NCI-H1417 treated with DMSO at 0.1 percent for 48 hours (cell line): Measurements from ENCODE around the gene TPPP2.
"Not testable (repeated sequence)": the region's sequence is repeated elsewhere in the genome, so short reads cannot be mapped to it uniquely, and the experiment has no call there.

Experiments
- DNase-seq: peaks from one replicate; lab custom pipeline; 2025; lab: John Stamatoyannopoulos, UW

The TPPP2 gene

DNA sequence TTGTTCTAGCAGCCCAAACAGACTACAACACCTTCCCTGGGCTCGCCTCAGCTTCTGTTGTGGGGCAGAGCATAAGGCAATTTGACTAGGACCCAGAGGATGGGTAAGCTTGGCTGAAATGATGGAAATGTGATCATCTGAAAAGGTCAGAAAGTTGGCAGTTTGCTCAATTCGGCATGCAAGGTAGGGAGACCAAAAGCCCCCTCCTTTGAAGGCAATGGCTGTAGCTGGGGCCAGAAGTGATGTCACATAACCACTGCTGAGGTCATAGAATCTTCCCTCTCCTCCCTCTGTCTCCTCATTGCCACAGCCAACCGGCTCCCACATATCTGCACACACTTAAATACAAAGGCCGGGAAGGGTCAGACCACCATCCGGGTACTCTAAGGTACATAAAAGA is at the start of gene TPPP2:
Gene TPPP2 (plus strand): TSS at position 301 of the 400 bp plus-strand sequence. CDS start 365 bp downstream, outside the sequence.
- DNase-seq = no peak

DNA sequence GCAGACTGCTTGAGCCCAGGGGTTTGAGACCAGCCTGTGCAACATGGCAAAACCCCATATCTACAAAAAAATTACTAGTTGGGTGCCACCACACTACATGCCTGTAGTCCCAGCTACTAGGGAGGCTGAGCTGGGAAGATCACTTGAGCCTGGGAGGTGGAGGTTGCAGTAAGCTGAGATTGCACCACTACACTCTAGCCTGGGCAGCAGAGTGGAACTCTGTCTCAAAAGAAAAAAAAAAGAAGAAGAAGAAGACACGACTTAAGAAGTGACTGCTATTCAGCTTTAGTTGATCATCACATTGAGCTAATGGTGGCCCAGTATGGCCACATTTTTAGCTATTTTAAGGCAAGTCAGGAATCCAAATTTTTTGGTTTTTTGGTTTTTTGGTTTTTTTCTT is 49.1 kb upstream of the TPPP2 start:
- no peak for DNase-seq

DNA sequence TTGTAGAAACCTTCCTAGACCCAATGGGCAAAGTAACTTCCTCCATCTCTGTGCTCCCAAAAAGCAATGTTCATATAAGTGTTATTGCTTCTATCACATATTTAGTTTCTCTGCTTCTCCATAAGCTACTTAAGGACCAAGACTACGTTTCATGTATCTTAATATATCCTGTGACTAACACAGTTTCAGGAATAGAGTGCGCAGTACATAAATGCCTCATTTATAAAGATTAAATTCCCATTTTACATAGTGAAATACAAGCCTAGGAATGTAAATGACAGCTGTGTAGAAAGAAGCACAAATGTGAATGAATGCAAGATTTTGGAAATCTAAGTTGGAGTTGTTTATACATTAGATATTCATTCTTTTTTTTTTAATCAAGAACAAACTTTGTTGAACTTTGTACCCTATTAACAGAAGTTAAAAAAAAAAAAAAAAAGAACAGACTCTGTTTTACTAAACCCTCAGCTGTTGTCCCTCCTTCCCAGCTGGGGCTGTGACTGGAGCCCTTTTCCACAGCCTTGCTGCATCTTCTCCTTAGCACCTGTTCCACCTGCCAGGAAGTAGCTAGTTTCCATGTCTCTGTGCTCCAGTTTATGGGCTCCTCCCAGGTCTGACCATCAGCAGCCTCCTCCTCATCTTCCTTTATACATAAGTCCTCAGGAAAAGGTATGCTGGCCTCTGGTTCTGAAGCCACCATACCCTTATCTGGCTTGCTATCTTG is 47.2 kb upstream of the TPPP2 start:
- DNase-seq = no peak

DNA sequence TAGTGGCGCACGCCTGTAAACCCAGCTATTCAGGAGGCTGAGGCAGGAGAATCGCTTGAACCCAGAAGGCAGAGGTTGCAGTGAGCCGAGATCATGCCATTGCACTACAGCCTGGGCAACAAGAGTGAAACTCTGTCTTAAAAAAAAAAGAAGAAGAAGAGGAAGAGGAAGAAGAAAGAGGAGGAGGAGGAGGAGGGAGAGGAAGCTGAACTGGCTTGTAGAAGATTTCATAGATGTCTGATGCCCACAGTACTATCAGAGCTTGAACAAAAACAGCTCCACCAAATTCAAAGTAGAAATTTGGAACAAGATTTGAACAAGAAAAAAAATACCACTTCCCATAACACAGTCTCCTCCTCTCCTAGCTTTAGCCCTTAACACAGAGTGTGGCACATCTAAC is 44.4 kb upstream of the TPPP2 start:
- DNase-seq = not testable (repeated sequence)

DNA sequence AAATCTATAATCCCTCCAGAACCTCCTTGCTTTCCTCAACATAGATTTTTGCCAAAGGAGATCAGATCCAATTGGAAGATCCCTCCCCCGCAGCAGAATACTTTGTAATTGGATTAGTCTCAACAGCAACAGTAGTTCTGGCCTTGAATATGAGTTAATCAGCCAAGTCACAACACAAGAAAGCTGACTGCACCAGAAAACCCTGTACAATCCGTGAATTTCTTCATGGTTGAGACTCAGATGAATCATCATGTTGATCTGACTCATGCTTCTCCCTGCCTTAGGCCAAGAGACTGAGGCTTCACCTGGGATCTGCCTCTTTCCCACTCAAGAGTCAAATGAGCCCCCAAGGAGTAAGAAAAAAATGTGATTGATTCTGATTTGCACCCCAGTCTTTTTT is 43.2 kb upstream of the TPPP2 start:
- no peak for DNase-seq

DNA sequence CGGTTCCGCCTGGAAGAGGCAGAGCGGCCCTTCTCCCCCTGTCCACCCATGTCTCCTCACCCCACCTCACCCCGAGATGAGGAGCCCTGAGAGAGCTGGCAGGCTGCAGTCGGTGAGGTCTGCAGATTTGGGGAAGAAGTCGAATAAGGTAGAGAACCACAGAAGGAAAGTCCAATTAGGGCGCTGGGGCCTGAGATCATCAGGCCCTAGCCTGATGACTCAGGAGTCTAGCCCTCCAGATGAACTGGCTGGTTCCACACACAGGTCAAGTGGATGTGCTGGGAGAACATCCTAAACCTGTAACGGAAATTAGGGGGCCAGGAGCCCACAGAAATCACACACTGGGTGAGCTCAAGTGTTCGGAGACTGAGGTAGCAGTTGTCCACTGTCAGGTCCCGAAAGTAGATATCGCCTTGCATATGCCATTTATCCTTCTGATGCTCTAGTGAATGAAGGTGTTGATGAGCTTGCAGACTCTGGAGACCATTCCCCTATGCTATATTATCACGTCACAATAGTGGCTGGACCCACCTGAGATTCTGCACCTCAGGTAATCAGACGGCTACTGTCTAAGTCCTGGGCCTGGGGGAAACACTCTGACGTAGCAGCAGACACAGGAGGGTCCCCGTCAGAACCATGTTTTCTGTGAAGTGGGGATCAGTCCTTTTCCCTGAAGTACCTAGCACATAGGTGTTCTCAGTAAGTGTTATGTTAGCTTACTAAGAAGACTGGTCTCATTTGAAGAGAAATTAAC is 41.1 kb upstream of the TPPP2 start:
- DNase-seq = no peak

DNA sequence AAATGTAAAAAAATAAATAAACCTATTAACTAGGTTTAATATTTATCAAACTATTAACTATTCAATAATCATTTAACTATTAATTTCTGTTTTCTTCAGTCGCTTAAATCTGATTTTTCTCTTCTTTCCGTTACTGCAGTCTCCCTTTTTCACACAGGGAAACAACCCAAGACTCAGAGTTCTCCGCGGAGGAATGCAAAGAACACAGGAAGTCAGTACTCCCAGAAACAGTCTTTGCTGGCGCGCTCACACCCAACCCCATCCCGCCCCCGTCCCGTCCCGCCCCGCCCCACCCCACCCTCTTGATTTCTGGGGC is 40.6 kb upstream of the TPPP2 start:
- DNase-seq = no peak

DNA sequence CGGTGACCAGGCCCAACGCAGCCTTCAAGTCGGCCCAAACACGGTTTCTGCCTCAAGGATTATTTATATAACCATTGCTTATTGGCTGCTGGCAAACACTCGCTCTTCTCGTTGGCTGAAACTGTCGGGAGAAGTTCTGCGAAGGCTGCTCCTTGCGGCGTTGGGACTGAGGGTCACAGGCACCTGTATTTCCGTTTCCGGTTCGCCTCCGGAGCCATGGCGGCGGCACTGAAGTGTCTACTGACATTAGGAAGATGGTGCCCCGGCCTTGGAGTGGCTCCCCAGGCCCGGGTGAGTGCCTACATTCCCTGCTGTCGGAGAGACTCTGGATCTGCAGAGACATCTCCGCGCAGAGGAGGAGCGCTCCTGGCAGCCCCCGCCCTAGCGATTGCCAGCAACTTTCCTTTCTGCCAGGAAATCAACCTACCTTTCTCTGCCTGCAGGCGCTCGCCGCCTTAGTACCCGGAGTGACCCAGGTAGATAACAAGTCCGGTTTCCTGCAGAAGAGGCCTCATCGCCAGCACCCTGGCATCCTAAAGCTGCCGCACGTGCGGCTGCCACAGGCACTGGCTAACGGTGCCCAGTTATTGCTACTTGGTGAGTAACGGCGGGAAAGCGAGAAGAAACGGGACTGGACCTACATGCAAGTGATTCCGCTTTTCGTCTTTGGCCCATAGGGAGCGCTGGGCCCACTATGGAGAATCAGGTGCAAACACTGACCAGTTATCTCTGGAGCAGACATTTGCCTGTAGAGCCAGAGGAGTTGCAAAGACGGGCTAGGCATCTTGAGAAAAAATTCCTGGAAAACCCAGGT is 40.0 kb upstream of the TPPP2 start, which contains the start of gene METTL17:
Gene METTL17 (plus strand): TSS at position 194 of the 814 bp plus-strand sequence. CDS start 23 bp downstream, at position 217.
- DNase-seq = peak; percentile 52

DNA sequence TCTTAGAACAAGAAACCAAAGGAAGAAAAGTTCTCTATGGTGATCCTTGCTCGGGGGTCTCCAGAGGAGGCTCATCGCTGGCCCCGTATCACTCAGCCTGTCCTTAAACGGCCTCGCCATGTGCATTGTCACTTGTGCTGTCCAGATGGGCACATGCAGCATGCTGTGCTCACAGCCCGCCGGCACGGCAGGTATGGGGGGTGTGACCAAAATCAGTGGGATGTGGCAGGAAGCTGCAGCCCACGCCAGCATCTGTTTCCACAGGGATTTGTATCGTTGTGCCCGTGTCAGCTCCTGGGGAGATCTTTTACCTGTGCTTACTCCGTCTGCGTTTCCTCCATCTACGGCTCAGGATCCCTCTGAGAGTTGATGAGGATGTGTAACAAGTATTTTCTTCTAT is 33.5 kb upstream of the TPPP2 start:
- no peak for DNase-seq

DNA sequence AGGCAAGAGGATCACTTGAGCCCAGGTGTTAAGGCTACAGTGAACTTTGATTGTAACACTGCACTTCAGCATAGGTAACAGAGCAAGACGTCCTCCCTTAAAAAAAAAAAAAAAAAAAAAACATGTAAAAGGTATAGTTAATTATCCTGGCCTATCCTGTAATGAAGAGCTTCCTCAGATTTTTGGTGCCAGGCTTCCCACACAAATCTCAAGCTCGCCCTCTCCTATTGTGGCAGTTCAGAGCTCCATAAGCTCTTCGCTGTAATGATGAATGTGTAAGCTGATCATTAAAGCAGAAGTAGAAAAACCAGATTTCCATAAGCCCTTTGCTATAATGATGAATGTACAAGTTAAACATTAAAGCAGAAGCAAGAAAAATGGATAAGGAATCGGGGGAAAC is 32.9 kb upstream of the TPPP2 start:
- DNase-seq = no peak

DNA sequence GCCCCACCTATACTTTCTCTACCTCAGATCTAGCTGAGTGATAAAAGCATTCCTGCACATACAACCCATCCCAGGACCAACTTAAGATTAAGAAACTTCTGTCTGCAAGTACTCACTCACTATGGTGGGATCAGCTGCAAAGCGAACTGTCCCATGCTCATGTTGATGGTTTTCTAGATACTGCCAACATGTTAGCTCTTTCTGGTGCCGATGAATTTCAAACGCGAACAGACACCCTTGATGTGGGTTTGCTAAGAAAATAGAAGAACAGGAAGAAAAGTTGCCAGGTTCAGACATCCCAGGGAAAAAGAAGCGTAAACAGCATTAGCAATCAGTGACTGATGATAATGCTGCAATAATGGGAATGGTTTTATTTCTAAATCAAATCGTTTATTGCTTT is 32.5 kb upstream of the TPPP2 start:
- DNase-seq = no peak

DNA sequence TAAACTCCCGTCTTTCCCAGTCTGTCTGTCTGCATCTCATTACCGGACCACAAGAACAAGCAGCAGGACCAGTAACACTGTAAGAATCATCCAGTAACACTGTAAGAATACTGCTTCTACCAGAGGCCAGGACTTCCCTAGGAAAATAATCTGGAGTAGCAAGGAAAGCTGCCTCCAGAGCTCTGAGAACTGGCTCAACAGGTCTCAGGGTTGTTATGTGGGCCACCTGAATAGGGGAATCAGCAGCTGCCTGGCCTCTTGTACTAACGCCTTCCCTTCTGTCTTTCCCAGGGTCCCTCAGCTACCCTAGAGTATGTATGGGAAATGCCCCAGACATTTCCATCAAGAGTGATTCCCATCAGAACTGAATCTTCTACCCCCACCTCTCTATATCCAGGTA is 31.9 kb upstream of the TPPP2 start:
- DNase-seq = no peak

DNA sequence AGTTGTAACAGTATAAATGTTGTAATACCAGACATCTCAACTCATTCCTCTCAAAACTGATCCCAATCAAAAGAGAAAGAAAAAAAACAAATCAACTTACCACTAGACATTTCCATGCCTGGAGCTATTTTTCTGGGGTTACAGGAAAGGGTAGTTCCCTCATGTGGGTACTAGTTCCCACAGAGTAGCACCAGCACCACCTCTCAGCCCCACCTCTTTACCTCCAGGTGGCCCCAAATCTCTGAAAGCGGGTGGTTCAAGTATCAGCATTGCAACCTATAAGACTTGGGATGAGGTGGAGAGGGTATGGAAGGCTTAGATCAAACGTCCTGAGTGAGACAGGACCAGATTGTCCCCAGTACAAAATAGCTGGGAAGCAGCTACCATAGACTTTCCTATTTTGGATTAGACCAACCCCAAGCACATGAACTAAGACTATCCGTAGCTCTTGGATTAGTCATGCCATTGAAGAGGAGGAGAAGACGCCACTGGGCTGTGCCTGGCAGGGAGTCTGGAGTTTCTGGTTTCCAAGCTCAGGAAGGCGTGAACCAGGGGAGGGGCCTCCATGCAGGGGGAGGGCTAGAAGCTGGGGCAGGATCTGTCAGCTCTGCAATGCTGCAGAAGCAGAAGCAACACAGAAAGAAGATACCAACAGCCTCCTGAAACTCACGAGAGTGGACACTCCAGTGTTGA is 31.2 kb upstream of the TPPP2 start, which contains the start of gene SLC39A2:
Gene SLC39A2 (plus strand): TSS at position 620 of the 693 bp plus-strand sequence. CDS start 154 bp downstream, outside the sequence.
- DNase-seq = no peak

DNA sequence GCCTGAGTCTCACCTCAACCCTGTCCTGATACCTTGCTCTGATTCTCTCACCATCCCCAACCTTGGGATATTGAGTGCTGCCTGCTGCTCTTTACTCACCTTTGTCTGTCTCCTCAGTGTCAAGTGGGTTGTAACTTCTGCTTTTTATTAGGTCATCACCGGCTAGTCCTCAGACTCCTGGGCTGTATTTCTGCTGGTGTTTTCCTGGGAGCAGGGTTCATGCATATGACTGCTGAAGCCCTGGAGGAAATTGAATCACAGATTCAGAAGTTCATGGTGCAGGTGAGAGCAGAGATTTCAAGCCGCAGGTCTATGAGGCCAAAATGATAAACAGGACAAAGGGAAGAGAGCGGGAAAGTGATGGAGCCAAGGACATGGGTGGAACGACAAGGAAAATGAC is 30.4 kb upstream of the TPPP2 start:
- DNase-seq = no peak

DNA sequence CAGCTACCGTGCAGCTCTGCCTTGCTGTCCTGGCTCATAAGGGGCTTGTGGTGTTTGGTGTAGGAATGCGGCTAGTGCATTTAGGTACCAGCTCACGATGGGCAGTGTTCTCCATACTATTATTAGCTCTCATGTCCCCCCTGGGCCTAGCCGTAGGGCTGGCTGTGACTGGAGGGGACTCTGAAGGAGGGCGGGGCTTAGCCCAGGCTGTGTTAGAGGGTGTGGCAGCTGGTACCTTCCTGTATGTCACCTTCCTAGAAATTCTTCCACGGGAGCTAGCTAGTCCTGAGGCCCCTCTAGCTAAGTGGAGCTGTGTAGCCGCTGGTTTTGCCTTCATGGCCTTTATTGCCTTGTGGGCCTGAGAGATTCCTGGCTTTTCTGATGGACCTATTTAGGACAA is 28.8 kb upstream of the TPPP2 start:
- DNase-seq = no peak

DNA sequence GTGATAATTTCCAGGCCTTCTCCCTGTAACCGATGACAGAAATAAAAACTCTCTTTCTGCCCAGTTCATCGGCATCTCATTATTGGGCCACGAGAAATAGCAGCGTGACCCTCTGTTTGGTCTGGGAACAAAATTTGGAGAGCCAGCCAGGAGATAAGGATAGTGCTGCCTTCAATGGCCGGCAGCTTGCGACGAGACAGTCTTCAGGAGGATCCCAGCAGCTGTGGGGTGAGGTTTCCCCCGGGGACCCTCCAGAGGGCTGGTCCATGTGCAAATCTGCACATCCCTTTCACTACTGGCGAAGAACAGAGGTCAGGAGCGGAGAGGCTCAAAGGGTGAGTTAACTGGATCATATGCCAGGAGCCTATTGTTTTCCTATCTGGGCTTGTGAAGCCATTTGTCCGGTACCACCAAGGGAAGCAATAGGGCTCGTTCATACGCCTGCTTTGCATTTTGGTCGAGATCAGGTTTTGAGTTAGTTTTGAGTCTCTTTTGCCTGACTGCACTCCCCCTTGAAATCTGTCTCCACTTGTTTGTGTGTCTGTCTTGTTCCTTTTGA is 26.1 kb upstream of the TPPP2 start:
- DNase-seq = no peak

DNA sequence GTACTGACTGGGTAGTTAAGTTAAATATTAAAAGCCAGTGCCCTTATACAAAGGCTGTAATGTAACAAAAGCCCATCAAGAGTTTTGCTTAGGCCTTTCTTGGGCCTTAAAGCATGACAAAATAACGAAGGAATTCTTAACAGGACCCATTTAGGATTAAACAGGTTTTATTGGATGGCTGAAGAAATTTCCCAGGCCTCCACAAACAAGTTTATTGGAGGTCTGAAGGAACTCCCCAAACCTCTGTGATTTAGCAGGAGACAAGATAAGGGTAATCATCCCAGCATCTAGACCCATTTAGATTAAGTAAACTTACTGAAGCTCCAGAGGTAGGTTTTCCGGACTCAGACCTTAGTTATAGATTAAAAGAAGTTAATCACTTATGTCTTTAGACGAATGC is 20.3 kb upstream of the TPPP2 start:
- DNase-seq = not testable (repeated sequence)

DNA sequence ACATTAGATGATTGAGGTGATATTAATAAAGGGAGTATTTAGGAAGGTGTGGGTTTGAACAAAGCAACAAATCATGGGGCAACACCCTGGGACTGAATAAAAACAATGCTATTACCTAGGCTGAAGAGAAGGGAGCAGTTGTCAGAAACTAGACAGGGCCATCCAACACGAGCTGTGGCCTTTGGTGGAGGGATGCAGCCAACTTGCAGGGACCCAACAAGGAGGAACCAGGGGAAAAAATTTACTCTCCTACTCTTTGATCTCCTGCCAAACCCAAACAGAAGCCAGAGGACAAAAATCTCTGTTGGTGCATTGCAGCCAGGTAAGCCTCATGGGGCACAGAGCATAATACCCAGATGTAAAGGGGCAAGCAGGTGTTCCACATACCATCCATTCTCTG is 18.9 kb upstream of the TPPP2 start:
- no peak for DNase-seq

DNA sequence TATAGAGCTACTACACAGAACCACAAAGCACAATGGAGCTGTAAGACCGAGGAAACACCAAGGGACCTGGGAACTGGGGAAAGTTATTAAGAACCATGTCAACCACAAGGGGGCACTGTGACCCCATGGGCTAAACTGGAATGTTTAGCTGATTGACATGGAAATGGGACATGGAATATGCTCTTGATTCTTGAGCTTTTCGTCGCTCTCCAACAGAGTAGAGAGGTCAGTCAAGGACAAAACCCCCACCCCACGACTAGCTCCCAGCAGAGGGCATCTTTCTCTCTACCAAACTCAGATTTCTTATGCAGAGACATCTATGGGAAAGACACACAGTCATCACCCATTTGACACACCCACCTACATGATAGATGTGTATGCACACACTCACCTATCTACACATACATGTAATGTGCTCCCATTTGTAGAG is 15.2 kb upstream of the TPPP2 start:
- no peak for DNase-seq

DNA sequence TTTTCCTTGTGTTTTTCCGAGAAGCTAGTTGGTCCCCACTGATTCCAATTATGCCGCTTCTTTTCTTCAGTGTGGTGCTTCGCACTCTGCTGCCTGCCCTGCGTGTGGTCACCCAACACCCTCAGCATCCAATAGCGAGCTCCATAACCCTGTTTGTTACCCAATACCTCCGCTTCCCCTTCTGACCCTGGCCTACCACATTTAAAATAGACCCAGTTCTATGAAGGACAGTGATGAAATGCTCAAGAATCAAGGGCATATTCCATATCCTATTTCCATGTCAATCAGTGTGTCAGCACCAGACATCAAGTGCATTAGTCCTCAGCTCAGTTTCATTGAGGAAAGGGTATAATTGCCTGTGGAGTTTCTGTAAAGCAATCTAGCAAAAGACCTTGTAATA is 14.7 kb upstream of the TPPP2 start:
- no peak for DNase-seq

DNA sequence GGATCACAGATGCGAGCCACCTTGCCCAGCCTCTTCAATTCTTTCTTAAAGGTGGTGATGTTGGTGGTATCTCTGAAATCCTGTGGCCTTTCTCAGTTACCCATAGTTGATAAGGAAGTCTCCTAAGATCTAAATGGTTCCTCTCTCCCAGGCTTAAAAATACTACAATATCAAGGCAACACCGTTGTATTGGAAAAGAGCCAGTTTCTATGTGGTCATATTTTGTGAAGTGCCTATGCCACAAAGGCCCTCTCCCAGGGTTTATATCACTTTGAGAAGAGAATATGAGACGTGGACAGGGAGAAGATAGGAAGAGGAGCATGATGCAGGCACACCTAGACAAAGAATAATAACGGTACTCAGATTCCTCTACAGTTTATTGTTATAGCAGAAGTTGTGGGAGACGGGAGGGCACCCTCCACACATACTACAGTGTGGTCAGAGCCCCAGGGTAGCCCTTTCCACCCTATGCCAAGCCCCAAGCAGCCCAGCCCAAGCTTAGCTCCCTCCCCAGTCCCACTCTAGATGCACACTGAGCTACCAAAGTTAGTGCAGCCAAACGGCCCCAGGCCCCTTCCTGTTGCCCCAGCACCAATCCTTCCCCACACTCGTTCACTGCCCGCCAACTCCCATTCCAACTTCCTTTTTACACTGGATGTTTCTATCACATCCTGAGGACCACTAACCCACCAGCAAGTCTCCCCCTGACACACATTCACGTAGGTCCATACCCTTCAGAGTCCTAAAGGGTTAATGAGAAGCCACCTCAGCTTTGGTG is 13.4 kb upstream of the TPPP2 start:
- DNase-seq = no peak
